ENCODE data around the gene CHMP2A.
"Not testable (repeated sequence)": the region's sequence is repeated elsewhere in the genome, so short reads cannot be mapped to it uniquely, and the experiment has no call there.

Gene CHMP2A

DNA sequence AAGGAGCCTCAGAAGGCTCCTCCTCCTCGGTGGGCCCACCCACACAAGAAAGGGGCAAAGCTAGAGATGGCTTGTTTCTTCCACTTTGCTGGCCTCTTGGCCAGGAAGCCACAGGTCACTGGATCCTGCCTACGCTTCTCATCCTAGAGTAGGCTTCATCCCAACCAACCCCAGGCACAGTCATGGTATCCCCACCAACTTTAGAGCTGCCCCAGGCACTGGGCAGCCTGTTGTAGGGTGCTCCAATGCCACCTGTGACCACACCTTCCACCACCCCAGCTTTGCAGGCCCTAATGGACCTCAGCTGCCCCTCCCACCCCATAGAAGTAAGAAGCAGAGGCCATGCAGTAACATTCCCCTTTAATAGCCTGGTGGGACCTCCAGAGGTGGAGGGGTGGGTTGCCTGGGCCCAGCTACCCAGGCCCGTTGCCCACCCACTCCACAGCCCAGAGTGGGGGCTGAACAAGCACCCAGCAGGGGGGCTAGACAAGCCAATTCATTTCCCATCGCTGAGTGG is 522 bp upstream of the CHMP2A start:
- DNase-seq (ENCODE audit: low spot score) = no peak

DNA sequence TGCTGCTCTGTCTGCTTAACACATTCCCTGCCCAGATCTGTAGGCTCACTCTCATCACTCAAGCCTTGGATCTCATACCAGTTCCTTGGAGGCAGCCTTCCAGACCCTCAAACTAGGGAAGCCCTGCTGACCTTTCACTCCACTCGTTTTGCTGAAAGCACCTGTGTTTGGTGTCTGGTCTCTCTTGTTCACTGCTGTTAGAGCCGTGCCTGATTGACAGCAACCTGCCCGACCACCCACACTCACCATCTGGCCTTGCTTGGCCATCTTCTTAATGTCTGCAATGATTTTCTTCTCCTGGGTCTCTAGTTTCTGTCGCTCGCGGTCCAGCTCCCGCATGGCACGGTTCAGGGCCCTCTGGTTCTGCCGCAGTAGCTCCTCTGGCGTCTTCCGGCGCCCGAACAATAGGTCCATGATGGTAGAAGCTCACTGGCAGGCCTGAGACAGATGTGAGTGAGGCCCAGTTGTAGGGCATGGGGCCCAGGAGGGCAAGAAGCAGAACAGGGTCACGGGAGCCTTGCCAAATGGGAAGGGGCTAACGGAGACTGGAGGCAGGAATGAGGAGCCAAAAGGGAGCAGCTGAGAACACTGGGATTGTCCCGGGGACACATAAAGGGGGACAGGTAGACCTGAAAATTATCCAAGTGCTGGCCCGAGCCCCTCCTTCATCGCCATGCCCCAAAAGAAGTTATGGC is 959 bp downstream of the CHMP2A start:
- no peak for DNase-seq (ENCODE audit: low spot score)

- no peak for DNase-seq (ENCODE audit: low spot score)
Observed at GRCh38 chr19:58552655-58553054, 2.2 kb downstream of the CHMP2A start.

DNA sequence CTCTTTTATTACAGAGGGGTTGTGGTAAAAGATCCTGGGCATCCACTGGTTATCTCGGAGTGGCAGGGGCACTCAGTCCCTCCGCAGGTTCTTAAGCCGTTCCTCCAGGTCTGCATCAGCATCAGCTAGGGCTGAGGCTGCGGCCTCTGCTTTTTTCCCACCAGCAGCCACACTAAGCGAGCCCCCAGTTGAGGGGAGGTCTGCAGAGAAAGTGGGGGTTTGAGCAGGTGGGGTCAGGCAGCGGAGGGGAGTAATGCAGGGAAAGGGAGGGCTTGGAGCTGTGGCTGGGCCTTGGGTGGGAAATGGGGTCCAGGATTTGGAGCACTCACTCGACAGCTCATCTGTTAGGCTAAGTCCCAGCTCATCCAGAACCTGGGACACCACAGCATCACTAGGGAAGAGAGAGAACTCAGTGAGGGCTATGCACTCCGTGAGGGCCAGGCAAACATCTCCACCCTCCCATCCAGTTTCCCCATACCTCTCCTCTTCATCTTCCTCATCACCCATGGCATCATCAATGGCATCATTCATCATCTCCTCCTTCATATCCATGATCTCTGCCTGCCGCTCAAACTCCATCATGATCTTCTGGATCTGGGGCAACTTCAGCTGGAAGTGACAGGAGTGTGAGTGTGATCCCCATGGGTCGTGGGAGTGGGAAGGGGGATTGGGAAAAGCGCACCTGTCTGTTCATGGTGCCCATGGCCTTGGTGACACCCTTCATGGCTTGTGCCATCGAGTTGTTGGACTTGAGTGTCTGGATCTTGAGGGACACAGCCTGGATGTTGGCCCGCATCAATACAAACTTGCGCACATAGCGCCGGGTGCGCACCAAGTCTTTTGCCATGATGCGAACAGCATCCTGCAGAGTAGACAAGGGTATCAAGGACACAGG is 3.1 kb downstream of the CHMP2A start:
- DNase-seq (ENCODE audit: low spot score) = no peak

GRCh38 chr19:58551123-58551497 is 3.8 kb downstream of the CHMP2A start:
- no peak for DNase-seq (ENCODE audit: low spot score)

- no peak for DNase-seq (ENCODE audit: low spot score)
Observed at GRCh38 chr19:58550362-58551122, 4.4 kb downstream of the CHMP2A start.

- DNase-seq (ENCODE audit: low spot score) = no peak
Observed at GRCh38 chr19:58549664-58550361, 5.1 kb downstream of the CHMP2A start.

DNA sequence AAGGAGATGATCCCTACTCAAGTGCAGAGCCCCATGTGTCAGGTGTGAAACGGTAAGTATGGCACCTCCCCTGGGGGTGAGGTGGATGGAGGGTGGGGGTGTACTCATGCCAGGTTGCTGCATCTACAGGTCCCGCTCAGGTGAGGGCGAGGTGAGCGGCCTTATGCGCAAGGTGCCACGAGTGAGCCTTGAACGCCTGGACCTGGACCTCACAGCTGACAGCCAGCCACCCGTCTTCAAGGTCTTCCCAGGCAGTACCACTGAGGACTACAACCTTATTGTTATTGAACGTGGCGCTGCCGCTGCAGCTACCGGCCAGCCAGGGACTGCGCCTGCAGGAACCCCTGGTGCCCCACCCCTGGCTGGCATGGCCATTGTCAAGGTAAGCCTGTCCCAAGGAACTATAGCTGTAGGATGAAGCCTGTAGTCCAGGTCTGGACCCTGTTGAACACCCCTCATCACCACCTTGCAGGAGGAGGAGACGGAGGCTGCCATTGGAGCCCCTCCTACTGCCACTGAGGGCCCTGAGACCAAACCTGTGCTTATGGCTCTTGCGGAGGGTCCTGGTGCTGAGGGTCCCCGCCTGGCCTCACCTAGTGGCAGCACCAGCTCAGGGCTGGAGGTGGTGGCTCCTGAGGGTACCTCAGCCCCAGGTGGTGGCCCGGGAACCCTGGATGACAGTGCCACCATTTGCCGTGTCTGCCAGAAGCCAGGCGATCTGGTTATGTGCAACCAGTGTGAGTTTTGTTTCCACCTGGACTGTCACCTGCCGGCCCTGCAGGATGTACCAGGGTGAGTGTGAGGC is 5.8 kb downstream of the CHMP2A start:
- no peak for DNase-seq (ENCODE audit: low spot score)

DNA sequence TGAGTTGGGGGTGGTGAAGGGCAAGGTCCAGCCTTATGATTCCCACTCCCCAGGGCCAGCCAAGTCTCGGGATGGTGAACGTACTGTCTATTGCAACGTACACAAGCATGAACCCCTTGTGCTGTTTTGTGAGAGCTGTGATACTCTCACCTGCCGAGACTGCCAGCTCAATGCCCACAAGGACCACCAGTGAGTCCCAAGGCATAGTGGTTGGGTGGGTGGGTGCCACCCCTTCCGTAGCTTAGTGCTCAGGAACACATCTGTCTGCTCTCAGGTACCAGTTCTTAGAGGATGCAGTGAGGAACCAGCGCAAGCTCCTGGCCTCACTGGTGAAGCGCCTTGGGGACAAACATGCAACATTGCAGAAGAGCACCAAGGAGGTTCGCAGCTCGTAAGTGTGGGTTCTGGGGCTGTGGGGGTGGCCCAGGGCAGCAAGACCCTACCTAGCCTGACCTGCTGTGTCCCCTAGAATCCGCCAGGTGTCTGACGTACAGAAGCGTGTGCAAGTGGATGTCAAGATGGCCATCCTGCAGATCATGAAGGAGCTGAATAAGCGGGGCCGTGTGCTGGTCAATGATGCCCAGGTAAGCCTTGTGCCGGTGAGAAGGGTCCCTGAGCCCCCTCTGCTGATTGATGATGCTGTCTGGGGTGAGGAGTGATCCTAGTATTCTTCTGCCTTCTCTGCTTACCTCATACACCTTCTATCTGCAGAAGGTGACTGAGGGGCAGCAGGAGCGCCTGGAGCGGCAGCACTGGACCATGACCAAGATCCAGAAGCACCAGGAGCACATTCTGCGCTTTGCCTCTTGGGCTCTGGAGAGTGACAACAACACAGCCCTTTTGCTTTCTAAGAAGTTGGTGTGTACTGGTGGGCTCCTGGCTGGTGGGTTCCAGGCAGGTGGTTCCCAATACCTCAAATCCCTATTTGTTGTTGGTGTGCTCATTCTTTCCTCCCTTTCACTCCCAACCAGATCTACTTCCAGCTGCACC is 7.3 kb downstream of the CHMP2A start:
- no peak for DNase-seq (ENCODE audit: low spot score)

- no peak for DNase-seq (ENCODE audit: low spot score)
Observed at GRCh38 chr19:58546019-58546530, 8.8 kb downstream of the CHMP2A start.

- no peak for DNase-seq (ENCODE audit: low spot score)
Observed at GRCh38 chr19:58545286-58546018, 9.5 kb downstream of the CHMP2A start.

DNA sequence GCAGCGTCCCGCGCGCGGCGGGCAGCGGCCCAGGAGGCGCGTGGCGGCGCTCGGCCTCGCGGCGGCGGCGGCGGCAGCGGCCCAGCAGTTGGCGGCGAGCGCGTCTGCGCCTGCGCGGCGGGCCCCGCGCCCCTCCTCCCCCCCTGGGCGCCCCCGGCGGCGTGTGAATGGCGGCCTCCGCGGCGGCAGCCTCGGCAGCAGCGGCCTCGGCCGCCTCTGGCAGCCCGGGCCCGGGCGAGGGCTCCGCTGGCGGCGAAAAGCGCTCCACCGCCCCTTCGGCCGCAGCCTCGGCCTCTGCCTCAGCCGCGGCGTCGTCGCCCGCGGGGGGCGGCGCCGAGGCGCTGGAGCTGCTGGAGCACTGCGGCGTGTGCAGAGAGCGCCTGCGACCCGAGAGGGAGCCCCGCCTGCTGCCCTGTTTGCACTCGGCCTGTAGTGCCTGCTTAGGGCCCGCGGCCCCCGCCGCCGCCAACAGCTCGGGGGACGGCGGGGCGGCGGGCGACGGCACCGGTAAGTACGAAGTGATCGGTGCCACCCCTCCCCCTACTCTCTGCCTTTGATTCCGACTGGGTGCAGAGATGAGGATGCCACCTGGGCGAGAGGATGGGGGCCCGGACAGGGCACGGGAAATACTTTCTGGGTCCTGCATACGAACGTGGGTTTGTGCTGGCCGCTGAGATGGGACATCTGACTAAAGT is 10.2 kb downstream of the CHMP2A start:
- DNase-seq (ENCODE audit: low spot score) = peak; percentile 66

DNA sequence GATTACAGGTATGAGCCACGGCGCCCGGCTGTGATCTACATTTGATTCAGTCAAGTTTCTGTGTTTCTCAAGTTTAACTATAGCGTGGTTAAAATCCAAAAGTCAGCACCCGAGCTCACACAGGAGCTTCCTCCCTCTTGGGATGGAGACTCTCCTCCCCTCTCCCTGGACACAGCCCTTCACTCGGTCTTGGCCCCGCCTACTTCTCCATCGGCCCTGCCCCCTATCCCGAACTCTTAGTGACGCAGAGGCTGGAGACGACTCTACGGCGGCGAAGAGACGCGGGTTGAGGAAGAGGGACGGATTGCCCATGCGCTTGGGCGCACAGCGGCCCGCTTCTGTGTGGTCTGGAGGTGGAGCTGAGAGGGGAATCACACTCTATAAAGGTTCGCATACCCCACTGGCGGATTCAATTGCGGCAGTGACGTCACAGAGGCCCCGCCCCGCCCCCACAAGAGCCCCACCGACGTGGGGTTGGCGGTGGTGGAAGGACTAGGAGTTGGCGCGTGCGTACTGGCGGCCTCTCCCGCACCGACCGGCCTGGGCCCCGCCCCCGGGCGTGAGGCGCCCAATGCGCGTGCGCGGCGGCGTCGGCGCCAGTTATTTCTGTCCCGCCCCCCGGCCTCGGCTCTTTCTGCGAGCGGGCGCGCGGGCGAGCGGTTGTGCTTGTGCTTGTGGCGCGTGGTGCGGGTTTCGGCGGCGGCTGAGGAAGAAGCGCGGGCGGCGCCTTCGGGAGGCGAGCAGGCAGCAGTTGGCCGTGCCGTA is 10.9 kb downstream of the CHMP2A start, which contains the start of gene TRIM28:
TSS of gene TRIM28 (plus strand) at position 239 of the 765 bp plus-strand sequence. CDS start 694 bp downstream, outside the sequence.
- peak; percentile 98 for DNase-seq (ENCODE audit: low spot score)

GRCh38 chr19:58542641-58543372 is 12.1 kb downstream of the CHMP2A start:
- not testable (repeated sequence) for DNase-seq (ENCODE audit: low spot score)

DNA sequence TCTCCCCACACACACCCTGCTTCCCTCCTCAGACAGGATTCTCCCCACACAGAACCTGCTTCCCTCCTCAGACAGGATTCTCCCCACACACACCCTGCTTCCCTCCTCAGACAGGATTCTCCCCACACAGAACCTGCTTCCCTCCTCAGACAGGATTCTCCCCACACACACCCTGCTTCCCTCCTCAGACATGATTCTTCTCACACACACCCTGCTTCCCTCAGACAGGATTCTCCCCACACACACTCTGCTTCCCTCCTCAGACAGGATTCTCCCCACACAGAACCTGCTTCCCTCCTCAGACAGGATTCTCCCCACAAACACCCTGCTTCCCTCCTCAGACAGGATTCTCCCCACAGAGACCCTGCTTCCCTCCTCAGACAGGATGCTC is 15.7 kb downstream of the CHMP2A start:
- DNase-seq (ENCODE audit: low spot score) = not testable (repeated sequence)
